Measurements from ENCODE around the gene CHRM1.

DNA sequence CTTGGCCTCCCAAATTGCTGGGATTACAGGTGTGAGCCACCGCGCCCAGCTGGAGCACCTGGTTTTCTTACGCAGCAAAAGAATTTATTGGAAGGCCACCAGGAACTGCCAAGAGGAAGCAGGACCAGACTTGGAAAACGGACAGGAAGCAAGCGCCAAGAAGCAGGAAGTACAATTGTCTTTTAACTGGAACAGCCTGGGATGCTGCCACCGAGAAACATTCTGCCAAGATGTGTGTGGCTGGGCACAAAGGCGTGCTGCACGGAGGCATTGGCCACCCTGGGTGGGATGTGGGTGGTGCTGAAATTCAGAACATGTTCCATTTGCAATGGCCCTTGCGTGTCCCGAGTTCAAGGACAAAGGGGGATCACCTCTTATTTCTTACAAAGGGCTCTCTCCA is 25.1 kb downstream of the CHRM1 start:
- TF ChIP-seq, protein P1, sequence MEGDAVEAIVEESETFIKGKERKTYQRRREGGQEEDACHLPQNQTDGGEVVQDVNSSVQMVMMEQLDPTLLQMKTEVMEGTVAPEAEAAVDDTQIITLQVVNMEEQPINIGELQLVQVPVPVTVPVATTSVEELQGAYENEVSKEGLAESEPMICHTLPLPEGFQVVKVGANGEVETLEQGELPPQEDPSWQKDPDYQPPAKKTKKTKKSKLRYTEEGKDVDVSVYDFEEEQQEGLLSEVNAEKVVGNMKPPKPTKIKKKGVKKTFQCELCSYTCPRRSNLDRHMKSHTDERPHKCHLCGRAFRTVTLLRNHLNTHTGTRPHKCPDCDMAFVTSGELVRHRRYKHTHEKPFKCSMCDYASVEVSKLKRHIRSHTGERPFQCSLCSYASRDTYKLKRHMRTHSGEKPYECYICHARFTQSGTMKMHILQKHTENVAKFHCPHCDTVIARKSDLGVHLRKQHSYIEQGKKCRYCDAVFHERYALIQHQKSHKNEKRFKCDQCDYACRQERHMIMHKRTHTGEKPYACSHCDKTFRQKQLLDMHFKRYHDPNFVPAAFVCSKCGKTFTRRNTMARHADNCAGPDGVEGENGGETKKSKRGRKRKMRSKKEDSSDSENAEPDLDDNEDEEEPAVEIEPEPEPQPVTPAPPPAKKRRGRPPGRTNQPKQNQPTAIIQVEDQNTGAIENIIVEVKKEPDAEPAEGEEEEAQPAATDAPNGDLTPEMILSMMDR (IDR thresholded peaks at IDR 0.05) = no peak
- no peak for TF ChIP-seq EZH2 (IDR thresholded peaks at IDR 0.05)
- TF ChIP-seq EZH2phosphoT487 (IDR thresholded peaks at IDR 0.05) = no peak

Data from neural progenitor cell (in vitro differentiated cells).